SU-DHL-6 (cell line): ENCODE results near the gene CALM3.

Source experiments
- EZH2phosphoT487 ChIP-seq: fragments of 200-600 bp; sonication (generic), shearing (Covaris generic); conservative IDR thresholded peaks from 2 replicates; pipeline ENCODE4 v1.6.1; 2018; ENCODE audit warnings: mild to moderate bottlenecking, antibody characterized with exemption, low read length, moderate library complexity, mixed read lengths
- TF ChIP-seq, protein P1 (sequence below): fragments of 200-600 bp; sonication (generic); IDR thresholded peaks from one replicate; pipeline ENCODE4 v1.5.1; 2017; ENCODE audit warnings: antibody characterized with exemption, mild to moderate bottlenecking, low read length, moderate library complexity; ENCODE audit not compliant: insufficient read depth, poor library complexity, severe bottlenecking

- TF ChIP-seq, protein P1, sequence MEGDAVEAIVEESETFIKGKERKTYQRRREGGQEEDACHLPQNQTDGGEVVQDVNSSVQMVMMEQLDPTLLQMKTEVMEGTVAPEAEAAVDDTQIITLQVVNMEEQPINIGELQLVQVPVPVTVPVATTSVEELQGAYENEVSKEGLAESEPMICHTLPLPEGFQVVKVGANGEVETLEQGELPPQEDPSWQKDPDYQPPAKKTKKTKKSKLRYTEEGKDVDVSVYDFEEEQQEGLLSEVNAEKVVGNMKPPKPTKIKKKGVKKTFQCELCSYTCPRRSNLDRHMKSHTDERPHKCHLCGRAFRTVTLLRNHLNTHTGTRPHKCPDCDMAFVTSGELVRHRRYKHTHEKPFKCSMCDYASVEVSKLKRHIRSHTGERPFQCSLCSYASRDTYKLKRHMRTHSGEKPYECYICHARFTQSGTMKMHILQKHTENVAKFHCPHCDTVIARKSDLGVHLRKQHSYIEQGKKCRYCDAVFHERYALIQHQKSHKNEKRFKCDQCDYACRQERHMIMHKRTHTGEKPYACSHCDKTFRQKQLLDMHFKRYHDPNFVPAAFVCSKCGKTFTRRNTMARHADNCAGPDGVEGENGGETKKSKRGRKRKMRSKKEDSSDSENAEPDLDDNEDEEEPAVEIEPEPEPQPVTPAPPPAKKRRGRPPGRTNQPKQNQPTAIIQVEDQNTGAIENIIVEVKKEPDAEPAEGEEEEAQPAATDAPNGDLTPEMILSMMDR, result no peak
- TF ChIP-seq EZH2phosphoT487, result no peak
Measured at GRCh38 chr19:46586294-46586693, 14.8 kb upstream of the CALM3 start.
